Type B pancreatic cell (in vitro differentiated cells): ENCODE data around the gene CERS3. TPM values are rescaled to one million over a fixed set of nuclear protein-coding genes. Genes with fewer than 3 reads are reported as not detected.
A peak's percentile ranks its signal among the peaks of the same experiment; 100 is the strongest.

Source experiments
- DNase-seq: peaks from one replicate; pipeline ENCODE4 v3.0.0; 2021; ENCODE audit warnings: mixed read lengths; ENCODE audit not compliant: unreplicated experiment; ENCODE audit errors: extremely low spot score
- H3K27ac Mint-ChIP-seq: 2 replicates; pipeline ENCODE4 v1.8.0; 2021; ENCODE audit warnings: mild to moderate bottlenecking, mixed read lengths
- H3K27me3 Mint-ChIP-seq: 2 replicates; pipeline ENCODE4 v1.8.0; 2021; ENCODE audit warnings: mixed read lengths
- H3K36me3 Mint-ChIP-seq: 2 replicates; pipeline ENCODE4 v1.8.0; 2021; ENCODE audit warnings: mixed read lengths
- H3K4me1 Mint-ChIP-seq: one replicate; pipeline ENCODE4 v1.8.0; 2021; ENCODE audit warnings: mixed read lengths; ENCODE audit not compliant: unreplicated experiment
- H3K4me3 Mint-ChIP-seq: 2 replicates; pipeline ENCODE4 v1.8.0; 2021; ENCODE audit warnings: mild to moderate bottlenecking, mixed read lengths
- H3K9me3 Mint-ChIP-seq: 2 replicates; pipeline ENCODE4 v1.8.0; 2021; ENCODE audit warnings: mixed read lengths
- CTCF ChIP-seq: fragments of 200-600 bp; sonication (generic); conservative IDR thresholded peaks from 2 replicates; pipeline ENCODE4 v1.5.0; 2021; ENCODE audit warnings: antibody characterized with exemption, mild to moderate bottlenecking
- total RNA-seq: library from RNA; stranded (reverse); gene quantifications from 2 replicates; pipeline ENCODE4 v1.2.1, GENCODE V29; 2021; ENCODE audit warnings: low replicate concordance

The CERS3 gene
- total RNA-seq, 1 donor from 2014 or later, result 4.6 TPM

DNA sequence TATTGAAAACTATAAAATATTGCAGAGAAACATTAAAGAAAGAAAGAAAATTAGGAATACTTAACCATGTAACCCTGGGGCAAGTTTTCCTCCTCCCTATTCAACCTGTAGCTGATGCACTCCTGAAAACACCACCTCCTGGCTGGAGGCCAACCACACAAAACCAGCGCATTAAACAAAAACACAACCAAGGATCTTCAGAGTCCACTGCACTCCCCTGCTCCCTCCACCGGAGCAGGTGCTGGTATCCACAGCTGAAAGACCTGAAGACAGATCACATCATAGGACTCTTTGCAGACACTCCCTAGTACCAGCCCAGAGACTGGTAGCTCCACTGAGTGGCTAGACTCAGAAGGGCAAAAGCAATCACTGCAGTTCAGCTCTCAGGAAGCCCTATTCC lies 173.4 kb downstream of the CERS3 start:
- Mint-ChIP-seq H3K4me3 (no peak overlapping the region), H3K4me1 (no peaks in the 10 kb centered on the region), H3K36me3 (no peaks in the 10 kb centered on the region), H3K27me3 (peaks cover 48% of the 10 kb centered on the region), H3K9me3 (no peaks in the 10 kb centered on the region), H3K27ac (no peak overlapping the region)
- DNase-seq, result no peak
- no peak for TF ChIP-seq CTCF

GRCh38 chr15:100353449-100353848 lies 175.3 kb downstream of the CERS3 start:
- no peaks in the 10 kb centered on the region for H3K9me3 Mint-ChIP-seq
- H3K27me3 Mint-ChIP-seq, result peaks cover 32% of the 10 kb centered on the region
- no peak overlapping the region for H3K27ac Mint-ChIP-seq
- H3K36me3 Mint-ChIP-seq, result no peaks in the 10 kb centered on the region
- no peak overlapping the region for H3K4me3 Mint-ChIP-seq
- no peaks in the 10 kb centered on the region for H3K4me1 Mint-ChIP-seq
- DNase-seq, result no peak
- TF ChIP-seq CTCF, result no peak

- peak overlapping the region; percentile 84 for H3K27ac Mint-ChIP-seq
- DNase-seq, result no peak
- no peak for TF ChIP-seq CTCF
- peaks cover 21% of the 10 kb centered on the region for H3K27me3 Mint-ChIP-seq
- no peaks in the 10 kb centered on the region for H3K36me3 Mint-ChIP-seq
- no peaks in the 10 kb centered on the region for H3K4me1 Mint-ChIP-seq
- peak overlapping the region; percentile 91 for H3K4me3 Mint-ChIP-seq
- H3K9me3 Mint-ChIP-seq, result no peaks in the 10 kb centered on the region
Observed at GRCh38 chr15:100350434-100351226, 178.1 kb downstream of the CERS3 start.

Other genes starting within 250 kb of the CERS3 start
- 18.3 and 23.1 TPM in 2 replicates for gene ADAMTS17, start 187.0 kb downstream of the CERS3 start, total RNA-seq
- 16.2 and 17.4 TPM in 2 replicates for gene LINS1, start 73.2 kb upstream of the CERS3 start, total RNA-seq
- gene ASB7, start 73.6 kb upstream of the CERS3 start, total RNA-seq, result 14.6 and 14.8 TPM in 2 replicates